Stimulated activated CD8-positive, alpha-beta memory T cell treated with anti-CD3 and anti-CD28 coated beads, Interleukin-7, amount 100 ng/mL, for 48 hours (primary cell): Measurements from ENCODE around the gene GPR151.
"Not testable (repeated sequence)": the region's sequence is repeated elsewhere in the genome, so short reads cannot be mapped to it uniquely, and the experiment has no call there.

Experiments
- DNase-seq, 2 donors: peaks; one replicate each; pipeline ENCODE4 v3.0.0-alpha.2; 2020; ENCODE audit warnings: low read depth in 1 of 2; ENCODE audit errors: extremely low read depth in 1 of 2

GPR151 gene

GRCh38 chr5:146516151-146516475 lies at the start of gene GPR151:
TSS of gene GPR151 (minus strand) at chr5:146516190. CDS start at chr5:146516113, 77 bp downstream.
- DNase-seq: no peak

- DNase-seq: no peak
These were observed 48.2 kb upstream of the GPR151 start for GRCh38 chr5:146564007-146564762.

GRCh38 chr5:146562461-146562860 lies 46.5 kb upstream of the GPR151 start:
- DNase-seq: no peak

DNA sequence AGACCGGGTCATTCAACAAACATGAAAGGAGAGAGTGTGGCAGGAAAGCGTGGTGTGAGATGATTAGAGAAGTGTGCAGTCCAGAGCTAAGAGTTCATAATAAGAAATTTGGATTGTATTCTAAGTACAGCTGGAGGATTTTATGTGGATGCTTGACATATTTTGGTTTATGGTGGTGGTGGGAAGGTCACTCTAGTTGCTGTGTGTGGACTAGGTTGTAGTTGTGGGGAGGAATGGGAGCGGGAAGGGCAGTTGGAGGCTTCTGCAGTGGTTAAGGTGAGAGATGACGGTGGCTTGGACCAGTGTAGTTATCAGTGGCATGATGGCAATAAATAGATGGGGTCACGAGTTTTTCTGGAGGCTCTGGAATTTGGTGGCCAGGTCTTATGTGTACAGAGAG lies 45.7 kb upstream of the GPR151 start:
- no peak for DNase-seq

- no peak for DNase-seq
These were observed 44.3 kb upstream of the GPR151 start for GRCh38 chr5:146560205-146560812.

GRCh38 chr5:146556884-146557283 lies 40.9 kb upstream of the GPR151 start:
- DNase-seq: not testable (repeated sequence)

GRCh38 chr5:146553446-146553845 lies 37.5 kb upstream of the GPR151 start:
- DNase-seq: no peak

- DNase-seq: no peak
These were observed 33.6 kb upstream of the GPR151 start for GRCh38 chr5:146549615-146550014.

- no peak for DNase-seq
These were observed 32.9 kb upstream of the GPR151 start for GRCh38 chr5:146548781-146549449.

GRCh38 chr5:146544232-146544631 lies 28.2 kb upstream of the GPR151 start:
- no peak for DNase-seq

DNA sequence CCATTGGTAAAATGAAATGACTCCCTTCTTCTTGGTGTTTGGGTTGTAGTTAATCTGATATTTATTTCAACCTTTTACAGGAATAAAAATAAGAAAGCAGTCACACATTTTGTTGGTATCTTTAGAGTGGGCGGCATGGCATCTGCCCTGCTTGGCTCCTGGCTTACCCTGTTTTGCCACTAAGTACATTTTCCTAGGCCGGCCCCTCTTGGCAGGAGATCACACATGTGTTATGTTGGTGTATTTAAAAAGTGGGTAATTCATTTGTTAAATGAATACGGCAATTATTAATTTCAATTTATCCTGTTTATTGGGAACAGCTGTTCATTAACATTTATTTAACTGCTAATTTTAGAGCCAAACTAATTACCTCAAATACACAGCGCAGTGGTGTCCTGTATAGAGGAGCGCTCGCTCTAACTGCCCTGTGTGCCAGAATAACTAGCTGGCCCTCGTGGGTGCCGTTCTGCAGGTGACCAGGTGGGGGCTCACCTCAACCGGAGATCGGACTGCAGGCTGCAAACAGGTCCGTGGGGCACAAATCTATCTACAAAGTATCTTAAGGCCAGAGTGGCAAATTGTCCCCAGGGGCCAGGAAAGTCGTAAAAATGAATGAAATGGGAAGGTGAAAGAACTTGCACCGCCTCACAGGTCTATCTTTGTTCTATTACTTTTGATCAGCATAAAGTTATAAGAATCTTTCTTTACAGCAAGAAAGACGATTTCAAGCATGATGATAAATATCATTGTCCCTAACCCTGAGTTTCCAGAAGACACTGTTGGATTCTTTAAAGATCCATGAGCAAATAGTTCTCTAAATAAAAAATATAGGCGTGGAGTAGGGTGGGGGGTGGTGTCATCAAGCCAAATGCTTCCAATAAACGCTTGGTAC lies 26.2 kb upstream of the GPR151 start:
- peak; percentile 14 to 47 for DNase-seq

DNA sequence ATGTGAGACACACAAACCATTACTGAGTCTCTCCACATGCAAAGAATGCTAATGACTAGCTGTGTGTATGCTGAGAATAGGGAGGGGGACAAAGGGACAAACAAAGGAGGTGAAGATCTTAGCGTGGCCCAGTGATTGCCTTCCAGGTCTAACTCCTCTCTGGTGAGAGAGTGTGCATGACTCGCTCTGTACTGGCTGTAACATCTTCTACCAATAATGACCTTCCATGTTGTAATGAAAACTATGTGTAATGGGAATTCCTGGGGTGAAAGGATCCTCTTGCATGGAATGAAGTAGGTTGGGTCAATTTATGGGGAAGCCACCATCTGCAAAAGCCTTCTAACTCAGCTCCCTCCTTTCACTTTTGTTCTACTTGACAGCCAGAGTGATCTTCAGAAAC lies 24.4 kb upstream of the GPR151 start:
- no peak for DNase-seq

DNA sequence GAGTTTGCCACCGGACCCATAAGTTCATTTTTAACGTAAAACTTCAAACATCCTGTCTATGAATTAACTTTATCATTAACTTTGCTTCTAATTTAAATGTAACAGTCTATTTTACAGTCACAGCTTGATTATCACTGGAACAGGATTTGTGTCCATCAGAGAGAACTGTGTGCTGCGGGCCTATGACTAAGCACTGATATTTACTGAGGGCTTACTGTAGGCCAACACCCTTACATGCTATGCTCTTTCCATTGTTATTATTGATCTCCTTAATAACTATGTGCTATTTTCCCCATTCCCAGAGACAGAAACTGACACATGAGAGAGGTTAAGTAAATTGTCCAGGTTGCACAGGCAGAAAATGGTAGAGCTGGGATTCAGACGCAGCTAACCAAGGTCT lies 24.0 kb upstream of the GPR151 start:
- no peak for DNase-seq

DNA sequence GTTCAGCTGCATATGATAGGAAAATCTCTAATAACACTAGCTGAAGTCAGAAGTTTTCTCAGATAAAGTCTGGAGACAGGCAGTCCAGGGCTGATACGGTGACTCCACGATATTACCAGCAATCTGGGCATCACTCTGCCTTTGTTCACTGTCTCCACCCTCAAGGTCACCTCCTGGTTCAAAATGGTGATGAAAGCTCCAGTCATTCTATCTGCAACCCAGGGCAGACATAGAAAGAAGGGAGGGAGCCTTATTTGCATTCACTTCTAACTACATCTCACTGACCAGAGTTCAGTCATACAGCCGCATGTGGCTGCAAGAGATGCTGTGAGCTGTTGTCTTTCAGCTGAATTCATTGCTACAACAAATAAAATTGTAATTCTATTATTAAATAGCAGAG lies 22.4 kb upstream of the GPR151 start:
- no peak for DNase-seq

DNA sequence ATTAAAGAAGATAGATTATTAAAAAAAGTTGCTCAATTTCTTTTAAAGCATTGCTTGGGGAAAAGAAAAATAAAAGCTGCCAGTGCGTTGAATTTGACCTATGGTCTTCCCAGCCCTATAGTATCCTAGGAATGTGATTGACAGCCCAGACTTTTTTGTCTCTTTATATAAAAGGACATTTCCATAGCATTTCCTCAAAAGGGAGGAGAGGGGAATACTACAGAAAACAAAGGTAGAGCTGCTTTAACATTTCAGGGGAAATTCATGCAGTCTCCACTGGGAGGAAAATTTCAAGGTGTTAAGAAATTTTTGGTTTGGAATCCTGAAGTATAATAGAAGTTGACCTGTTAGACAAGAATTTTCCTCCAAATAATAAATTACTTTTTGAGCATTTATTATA lies 17.9 kb upstream of the GPR151 start:
- DNase-seq: no peak

DNA sequence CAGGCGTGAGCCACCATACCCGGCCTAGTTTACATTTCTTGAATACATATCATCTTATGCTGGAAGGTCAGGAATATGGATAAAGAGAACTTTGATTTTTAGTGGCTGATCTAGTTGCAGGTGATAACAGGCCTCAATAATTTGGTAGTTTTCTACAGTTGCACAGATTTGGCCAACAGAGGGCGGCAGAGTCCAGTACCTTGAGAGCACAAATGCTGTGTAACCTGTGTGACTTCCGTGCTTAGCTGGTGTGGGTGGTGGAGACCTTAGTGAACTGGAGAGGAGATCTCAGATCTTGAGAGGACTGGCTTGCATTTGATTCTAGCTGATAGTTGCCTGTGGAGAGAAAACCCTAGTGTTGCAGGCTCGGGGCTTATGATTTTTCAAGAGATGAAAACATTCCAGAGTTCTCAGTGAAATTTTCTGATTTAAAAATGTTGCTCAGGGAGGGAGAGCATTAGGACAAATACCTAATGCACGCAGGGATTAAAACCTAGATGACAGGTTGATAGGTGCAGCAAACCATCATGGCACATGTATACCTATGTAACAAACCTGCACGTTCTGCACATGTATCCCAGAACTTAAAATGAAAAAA lies 17.4 kb upstream of the GPR151 start:
- peak; percentile 31 to 62 for DNase-seq

GRCh38 chr5:146529984-146530383 lies 14.0 kb upstream of the GPR151 start:
- DNase-seq: no peak

GRCh38 chr5:146528236-146528635 lies 12.2 kb upstream of the GPR151 start:
- DNase-seq: no peak

DNA sequence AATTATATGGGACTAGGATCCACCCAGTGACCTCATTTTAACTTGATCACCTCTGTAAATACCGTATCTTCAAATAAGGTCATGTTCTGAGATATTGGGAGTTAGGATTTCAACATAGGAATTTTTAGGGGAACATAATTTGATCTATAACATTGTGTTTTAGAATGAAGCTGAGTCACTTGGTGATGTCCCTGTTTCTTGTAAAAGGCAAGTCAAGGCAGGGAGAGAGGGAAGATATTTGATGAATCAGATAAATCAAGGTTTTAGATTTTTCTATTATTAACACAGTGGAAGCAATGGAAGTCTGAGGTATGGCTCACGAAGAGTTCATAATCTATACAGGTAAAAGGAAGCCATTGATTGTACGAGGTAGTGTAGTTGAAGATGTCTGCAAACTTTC lies 11.8 kb upstream of the GPR151 start:
- no peak for DNase-seq

DNA sequence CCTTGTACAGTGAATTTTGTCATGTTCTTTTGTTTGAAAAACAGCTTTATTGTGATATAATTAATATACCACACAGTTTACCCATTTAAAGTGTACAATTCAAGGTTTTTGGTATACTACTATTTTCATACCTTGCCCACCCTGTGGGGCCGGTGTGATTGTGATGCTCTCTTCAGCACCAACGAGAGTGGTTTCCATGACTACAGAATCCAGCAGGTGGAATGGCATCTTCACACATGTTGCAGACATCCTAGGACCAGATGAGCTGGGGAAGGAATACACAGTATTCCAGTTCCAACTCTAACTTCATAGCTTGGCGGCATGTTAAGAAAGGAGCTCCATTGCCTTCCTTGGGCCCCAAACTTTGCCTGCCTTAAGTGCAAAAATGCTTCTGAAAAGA lies 7.7 kb upstream of the GPR151 start:
- no peak for DNase-seq
